GM19238 (cell line): ENCODE results near the gene PATJ.
"Not testable (repeated sequence)": the region's sequence is repeated elsewhere in the genome, so short reads cannot be mapped to it uniquely, and the experiment has no call there.

ENCODE experiments used
- DNase-seq: peaks from one replicate; pipeline ENCODE4 v3.0.0; 2011; ENCODE audit warnings: low spot score; ENCODE audit not compliant: insufficient read length

PATJ gene

DNA sequence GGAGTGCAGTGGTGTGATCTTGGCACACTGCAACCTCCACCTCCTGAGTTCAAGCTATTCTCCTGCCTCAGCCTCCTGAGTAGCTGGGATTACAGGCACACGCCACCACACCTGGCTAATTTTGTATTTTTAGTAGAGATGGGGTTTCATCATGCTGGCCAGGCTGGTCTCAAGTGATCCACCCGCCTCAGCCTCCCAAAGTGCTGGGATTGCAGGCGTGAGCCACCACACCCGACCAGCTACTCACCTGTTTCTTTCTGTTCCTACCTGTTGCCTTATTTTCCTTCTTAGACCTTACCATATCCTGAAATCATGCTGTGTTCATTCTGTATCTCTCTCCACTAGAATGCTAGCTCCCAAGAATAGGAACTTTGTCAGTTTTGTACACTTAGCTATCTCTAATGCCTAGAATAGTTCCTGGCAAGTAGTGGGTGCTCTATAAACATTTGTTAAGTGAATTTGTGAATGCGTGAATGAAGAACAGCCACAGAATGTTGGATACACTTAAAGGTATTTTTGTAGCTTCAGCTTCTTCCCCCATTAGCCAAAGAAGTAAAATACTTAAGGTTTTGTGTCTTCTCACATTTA is 137.7 kb downstream of the PATJ start:
- DNase-seq = not testable (repeated sequence)

DNA sequence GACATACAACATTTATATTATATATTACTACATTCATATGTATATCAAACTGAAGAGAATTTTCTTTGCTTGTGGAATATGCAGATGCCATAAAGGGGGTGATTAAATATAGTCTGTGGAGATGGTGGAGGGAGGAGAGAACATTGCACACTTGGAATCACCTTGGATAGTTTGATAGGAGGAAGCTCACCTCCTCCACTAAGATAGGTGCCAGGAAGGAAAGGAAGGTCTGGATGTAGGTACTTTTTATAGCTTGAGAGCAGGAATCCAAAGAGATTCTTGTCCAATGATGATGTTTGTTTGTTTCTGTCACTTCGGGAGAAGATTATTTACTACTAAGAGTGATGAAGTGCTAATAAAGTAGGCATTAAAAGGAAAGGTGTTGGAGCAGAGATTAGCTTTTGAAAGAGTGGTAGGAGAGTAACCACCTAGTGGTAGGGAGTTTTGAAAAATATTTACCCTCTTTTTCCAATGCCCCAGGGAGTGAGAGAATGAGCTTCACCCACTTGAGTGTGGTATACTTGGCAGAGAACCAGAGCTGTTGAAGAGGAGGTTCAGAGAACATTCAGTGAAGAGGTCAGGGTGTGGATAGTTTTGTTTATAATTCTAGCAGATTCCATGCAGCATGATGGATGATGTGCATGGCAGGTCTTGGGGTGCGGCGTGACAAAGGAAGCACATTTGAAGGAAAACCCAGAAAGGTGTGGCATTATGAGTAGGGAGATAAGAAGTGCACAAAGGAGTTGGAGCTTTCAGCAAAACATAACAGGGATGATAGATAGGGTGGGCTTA is 145.0 kb downstream of the PATJ start:
- no peak for DNase-seq

DNA sequence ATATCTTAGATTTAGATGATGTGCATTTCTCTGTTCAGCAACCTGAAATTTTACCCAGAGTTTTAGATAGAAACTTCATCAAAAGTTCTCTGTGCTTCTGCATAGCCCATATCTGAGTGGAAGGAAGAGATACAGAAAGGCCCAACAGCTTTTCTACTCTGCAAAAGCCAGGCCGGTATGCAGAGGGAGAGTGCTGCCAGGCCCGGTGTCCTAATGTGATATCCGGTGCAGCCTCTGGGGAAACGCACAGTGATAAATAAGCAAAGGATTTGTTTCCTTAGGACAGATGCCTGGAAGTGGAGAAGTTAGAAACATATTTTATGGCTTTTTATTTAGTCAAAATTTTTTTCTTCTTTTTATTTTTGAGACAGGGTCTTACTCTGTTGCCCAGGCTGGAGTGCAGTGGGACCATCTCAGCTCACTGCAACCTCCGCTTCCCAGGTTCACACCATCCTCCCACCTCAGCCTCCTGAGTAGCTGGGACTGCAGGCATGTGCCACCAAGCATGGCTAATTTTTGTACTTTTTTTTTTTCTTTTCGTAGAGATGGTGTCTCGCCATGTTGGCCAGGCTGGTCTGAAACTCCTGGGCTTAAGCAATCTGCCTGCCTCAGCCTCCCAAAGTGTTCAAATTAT is 145.8 kb downstream of the PATJ start:
- DNase-seq = no peak

DNA sequence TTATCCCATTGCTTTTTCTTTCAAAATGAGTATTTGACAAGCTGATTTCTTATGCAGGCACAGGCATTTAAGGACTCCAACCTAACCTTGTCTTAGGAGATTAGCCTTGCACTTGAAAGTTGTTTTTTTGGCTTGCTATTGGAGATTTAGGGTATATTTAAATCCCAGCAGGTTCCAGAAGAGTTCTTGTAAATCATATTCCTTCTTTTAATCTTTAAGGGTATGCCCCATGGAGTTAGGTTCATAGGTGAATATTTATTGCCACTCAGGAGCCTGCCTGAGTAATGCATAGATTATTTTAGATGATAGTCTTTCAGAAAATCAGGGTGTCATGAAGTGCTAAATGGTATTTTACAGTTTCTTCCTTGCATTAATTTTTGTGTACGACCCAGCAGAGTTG is 146.5 kb downstream of the PATJ start:
- DNase-seq = no peak

DNA sequence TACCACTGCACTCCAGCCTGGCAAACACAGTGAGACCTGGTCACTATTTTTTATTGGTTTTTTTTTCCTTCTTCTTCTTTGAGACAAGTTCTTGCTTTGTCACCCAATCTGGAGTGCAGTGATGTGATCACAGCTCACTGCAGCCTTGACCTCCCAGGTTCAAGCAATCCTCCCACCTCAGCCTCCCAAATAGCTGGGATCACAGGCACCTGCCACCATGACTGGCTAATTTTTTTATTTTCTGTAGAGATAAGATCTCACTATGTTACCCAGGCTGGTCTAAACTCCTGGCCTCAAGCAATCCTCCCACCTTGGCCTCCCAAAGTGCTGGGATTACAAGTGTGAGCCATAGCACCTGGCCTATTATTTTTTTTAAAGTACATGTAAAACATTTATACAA is 148.2 kb downstream of the PATJ start:
- not testable (repeated sequence) for DNase-seq

DNA sequence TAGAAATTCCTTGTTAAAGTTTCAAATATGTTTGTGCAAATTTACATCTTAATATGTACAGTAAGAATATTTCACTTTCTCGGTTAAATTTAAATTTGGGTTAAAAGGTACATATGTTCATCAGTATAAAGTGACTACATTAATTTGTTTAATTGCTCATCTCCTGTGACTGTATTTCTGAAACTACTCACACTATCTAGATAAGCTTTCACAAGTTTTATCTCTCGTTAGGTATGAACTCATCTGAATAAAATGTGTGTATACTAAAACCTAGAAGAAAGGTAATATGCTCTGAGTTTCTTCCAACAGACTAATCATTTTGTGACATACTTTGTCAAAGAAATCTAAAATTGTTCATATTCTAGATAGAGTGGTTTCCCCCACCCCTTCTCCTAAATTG is 150.7 kb downstream of the PATJ start:
- no peak for DNase-seq

DNA sequence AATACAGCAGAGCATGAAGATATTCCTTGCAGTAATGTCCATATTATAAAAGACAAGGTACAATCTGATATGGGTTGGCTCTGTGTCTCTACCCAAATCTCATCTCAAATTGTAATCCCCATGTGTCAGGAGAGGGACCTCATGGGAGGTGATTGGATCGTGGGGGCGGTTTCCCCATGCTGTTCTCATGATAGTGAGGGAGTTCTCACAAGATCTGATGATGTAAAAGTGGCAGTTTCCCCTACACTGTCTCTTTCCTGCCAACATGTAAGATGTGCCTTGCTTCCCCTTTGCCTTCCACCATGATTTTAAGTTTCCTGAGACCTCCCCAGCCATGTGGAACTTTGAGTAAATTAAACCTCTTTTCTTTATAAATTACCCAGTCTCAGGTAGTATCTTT is 152.0 kb downstream of the PATJ start:
- not testable (repeated sequence) for DNase-seq

DNA sequence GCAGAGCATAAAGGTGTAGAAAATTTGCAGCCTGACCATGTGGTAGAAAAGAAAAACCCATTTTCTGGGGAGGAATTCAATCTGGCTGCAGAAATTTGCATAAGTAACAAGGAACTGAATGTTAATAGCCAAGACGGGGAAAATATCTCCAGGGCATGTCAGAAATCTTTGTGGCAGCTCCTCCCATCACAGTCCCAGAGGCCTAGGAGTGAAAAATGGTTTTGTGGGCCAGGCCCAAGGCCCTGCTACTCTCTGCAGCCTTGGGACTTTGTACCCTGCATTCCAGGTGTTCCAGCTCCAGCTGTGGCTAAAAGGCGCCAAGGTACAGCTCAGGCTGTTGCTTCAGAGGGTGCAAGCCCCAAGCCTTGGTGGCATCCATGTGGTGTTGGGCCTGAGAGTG is 152.9 kb downstream of the PATJ start:
- DNase-seq = no peak

DNA sequence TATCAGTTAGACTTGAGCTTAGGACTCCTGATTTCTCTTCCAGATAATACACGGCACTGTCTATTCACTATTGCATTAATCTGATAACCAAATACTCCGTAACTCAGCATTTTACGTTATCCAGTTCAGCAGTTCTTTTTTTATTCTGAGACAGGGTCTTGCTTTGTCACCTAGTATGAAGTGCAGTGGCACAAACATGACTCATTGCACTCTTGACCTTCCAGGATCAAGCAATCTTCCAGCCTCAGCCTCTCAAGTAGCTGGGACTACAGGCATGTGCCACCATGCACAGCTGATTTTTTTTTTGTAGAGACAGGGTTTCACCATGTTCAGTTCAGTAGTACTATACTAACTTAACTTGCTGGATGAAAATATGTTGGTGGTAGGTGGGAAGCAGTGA is 156.4 kb downstream of the PATJ start:
- no peak for DNase-seq

DNA sequence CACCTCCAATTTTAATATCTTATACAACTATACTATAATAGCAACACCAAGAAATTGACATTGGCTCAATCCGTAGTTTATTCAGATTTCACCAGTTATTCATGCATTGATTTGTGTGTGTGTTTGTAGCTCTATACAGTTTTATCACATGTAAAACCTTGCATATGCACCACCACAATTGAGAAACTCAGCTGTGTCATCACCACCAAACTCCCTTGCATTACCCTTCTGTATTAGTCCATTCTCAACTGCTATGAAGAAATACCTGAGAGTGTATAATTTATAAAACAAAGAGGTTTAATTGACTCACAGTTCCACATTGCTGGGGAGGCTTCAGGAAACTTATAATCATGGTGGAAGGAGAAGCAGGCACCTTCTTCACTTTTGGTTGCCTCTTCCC is 162.1 kb downstream of the PATJ start:
- DNase-seq = no peak

DNA sequence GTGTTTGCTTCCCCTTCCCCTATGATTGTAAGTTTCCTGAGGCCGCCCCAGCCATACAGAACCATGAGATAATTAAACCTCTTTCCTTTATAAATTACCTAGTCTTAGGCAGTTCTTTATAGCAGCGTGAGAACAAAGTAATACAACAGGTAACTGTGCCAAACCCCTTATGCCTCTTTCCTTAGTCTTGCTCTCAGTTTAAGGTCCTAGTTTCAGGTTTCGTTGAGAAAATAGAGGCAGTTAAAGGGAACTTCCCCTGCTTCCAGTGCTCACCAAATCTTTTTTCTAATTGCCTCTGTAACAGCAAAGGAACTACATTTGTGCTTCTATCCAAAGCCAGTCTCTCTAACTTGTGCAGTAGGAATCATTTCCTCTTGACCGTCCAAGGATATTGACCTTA is 164.8 kb downstream of the PATJ start:
- DNase-seq = no peak

DNA sequence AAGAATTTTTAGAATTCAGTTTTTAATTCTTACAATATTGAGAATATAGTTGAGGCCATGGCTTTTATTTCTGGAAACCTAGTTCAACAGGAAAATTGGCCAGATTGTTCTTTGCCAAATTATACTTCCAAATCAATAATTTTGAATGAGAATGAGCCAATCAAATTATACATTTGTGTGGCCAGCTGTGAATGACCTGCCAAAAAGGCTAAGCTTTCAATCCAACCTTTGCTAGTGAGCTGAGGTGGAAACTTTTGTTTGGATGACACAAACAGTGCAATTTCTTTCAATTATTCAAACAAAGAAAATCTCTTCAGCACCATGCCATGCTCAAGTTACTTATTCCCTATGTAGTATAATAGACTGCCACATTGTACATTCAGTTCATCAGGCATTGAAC is 167.8 kb downstream of the PATJ start:
- no peak for DNase-seq

DNA sequence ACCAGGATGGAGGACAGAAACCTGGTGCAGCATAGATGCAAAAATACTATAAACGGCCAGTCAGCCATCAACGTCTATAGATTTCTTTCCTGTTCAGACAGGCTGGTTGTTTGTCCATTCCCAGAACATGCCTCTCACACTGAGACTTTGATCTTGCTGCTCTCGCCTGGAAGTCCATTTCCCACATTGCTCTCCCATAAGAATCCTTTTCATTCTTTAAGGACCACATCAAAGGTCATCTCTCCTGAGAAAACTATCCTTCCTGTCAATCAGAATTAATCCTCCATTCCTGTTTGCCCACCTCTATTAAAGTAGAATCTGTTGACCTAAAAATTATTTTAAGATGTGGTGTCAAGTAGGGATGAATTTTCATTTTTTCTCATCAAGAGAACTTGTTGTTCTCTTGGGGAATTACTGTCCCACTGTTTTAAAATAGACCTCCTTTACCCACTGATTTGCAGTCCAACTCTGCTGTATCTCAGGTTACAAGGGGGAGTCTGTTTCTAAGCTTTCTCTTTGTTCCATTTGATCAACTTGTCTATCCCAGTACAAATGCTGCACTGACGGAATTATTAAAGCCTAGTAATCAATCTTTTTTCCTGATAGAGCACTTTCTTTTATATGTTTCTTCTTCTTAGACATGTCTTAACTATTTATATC is 172.7 kb downstream of the PATJ start:
- no peak for DNase-seq

DNA sequence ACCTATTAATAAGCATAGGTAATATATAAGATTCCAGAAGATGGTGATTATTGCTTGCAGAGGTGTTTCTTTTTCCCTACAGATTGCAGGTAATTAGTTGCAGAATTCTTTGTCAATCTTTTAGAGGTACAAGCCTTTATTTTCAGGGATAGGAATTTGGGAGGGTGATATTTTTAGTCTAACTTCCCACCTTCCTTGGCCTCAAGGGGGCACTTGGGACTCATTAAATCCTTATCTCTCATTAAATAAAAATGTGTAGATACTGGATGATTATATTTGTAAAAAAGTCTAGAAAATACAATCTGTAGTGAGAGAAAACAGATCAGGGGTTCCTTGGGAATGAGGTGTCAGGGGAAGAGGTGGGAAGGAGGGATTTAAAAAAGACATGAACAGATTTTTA is 179.2 kb downstream of the PATJ start:
- no peak for DNase-seq

DNA sequence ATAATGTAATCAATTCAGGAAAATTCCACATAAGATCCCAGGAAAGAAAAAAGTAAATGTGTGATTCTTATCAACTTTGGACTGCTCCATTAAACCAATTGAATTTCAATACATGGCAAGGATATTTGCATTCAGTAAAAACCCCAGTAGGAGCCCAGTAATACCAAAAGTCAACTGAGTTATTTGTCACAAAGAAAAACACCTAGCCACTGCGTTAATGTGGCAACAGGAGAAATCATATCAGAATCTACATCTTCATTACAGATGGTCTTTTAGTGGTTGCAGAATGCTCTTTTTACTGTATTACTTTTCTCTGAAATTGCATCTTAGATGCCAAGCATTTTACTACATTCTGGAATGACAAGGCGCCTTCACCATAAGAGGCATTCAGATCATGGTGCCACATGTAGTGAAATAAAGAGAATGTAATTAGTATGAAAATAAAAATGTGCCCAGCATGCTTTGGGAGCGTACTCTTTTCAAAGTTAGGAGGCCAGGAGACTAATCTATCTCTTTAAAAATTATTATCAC is 180.7 kb downstream of the PATJ start:
- no peak for DNase-seq

DNA sequence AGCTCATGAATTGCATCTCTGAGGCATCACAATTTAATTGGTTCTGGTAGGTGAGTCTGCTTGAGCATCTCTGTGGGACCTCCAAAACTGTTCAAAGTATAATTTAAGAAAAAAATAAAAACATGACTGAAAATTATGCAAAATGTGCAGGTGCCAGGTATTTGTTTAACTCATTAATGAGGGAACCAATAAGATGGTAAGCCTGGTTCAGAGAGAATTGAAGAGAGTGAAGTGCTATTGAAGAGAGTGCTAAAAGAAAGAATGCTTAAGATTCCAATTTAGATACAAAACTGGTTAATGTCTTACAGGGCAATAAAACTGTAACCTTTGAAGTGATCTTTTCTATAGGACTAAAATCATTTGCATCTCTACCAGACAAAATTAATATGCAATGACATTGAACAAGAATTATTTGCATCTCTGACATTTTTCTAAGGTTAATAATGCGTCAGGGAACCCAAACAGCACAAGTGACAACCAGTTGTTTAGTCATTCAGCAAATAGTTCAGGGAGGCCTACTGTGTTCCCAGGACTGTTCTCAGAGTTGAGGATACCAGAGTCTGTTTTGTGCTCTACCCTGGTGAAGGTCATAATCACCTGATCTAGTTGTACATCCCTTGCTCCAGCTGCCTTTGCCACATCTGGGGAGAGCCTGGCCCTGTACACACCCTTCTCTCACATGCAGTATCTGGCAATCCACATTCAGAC is 183.5 kb downstream of the PATJ start:
- DNase-seq = no peak

DNA sequence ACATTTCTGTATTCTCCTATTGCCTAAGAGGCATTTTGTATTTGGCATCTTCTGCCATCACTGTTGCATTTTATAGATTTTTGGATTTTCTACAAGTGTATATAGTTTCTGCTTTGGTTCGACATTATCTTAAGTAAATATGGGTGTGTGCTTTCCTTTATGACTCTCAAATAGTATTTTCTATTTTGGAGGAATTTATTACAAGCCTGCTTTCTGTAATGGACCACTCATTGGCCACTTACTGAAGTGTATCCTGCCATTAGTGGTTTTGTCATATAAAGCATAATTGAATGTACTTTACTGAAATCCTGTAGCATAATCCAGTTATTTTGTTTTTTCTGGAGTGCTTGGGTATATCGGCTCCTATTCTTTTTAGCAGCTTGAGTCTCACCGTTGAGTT is 184.3 kb downstream of the PATJ start:
- no peak for DNase-seq

DNA sequence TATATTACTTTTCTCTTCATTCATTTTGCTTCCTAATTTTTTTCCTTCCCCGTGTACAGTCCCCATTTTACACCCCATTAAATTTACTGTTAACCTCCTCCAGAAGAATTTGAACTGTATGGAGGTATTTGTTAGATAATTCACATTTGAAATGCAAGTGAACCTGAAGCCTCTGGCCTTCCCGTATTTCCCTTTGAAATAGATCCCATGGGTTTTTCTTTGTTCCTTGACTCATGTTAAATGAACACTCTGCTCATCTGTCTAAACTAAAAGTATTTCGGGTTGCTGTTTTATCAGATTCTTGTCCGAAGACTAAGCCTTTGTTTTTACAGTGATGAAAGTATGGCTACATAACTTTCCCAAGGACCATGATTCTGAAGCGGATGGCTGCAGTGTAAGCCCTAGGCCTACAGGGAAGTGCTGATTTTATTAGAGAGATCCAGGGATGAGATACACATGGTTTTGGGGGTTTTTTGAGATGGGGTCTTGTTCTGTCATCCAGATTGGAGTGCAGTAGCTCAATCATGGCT is 187.9 kb downstream of the PATJ start:
- no peak for DNase-seq

DNA sequence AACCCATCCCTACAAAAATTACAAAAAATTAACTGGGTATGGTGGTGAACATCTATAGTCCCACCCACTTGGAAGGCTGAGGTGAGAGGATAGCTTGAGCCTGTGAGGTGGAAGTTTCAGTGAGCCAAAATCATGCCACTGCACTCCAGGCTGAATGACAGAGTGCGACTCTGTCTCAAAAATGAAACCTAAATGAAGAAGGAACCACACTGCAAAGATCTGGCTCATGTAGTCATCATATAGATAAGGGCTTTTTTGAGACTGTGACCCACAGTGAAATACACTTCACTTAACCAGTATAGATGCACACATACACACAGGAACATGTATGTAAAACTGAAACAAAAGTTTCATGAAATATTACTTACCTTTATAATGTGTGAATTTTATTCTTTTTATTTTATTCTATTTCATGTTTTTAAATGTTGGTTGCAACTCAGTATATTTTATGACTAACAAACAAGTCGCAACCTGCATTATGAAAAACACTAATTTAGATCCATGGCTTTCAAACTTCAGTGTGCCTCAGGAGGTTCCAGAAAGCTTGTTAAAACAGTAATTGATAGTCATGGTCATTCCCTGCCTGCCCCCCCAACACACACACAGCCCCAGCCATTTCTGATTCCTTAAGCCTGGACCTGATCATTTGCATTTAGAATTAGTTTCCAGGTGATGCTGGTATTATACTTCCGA is 189.5 kb downstream of the PATJ start:
- DNase-seq = no peak

DNA sequence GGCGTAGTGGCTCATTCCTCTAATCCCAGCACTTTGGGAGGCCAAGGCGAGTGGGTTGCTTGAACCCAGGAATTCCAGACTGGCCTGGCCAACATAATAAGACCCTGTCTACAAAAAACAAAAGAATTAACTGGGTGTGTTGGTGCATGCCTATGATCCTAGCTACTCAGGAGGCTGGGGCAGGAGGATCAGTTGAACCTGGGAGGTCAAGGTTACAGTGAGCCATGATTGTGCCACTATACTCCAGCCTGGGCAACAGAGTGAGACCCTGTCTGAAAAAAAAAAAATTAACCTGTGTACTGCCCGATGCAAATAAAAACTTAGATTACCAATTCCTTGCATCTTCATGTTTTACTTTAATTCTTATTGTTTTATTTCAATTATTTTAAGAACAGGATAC is 193.2 kb downstream of the PATJ start:
- no peak for DNase-seq

DNA sequence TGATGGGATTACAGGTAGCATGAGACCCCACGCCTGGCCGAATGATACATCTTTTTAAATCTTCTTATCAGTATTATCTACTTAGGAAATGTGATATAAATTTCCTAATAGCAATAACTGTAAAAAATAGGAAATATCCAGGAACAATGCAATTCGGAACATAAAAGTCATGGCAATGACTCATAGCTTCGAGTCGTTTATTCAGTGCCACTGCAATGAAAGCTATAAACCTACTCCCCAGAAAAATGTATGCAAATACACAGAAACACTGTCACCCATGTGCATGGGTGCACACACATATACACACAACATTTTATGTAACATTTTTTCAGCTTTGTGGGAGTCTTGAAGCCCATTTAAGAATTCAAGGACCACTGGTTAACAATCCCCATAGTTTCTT is 194.6 kb downstream of the PATJ start:
- no peak for DNase-seq
